NCI-H2029 treated with DMSO at 0.1 percent for 48 hours (cell line): Measurements from ENCODE around the gene SFXN4.

Experiments used
- DNase-seq: peaks from one replicate; lab custom pipeline; 2025; lab: John Stamatoyannopoulos, UW

Gene SFXN4, protein sequence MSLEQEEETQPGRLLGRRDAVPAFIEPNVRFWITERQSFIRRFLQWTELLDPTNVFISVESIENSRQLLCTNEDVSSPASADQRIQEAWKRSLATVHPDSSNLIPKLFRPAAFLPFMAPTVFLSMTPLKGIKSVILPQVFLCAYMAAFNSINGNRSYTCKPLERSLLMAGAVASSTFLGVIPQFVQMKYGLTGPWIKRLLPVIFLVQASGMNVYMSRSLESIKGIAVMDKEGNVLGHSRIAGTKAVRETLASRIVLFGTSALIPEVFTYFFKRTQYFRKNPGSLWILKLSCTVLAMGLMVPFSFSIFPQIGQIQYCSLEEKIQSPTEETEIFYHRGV

DNA sequence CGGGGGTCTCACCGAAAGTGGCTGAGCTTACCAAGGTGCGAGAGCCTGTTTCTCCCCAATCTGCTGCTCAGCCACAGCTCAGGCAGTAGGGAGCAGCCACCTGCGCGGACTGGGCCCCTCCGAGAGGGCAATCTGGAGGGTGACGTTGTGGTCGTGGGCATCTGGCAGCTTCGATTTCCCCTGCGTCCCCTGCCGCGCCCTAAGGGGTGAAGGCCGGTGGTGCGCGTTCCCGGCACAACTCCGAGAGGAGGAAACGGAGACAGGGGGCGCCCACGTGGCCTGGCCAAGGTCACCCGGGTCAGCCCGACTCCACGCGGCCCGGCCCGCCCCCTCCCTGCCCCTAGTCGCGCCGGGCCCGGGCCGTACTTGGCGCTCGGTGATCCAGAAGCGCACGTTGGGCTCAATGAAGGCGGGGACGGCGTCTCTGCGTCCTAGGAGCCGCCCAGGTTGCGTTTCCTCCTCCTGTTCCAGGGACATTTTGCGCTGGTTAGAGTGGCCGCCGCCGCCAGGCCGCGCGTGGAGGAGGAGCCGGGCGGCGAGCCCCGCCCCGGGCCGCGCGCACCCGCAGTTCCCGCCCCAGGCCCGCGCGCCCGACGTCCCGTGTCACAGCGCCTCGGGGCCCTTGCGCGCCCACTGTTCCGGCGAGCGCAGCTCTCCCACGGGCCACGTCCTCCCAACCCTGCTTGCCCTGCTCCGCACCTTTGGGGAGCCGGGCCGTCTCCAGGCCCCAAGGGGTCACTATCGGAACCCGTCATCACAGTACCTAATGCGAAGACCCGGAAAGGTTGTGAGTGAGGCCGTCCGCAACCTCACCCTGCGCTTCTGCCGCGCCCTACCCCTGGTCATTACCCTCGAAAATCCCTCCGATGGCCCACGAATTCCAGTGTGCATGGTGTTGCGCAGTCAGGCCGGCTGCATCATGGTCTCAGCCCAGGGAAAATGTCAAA, at the start of gene SFXN4:
SFXN4 (minus strand) TSS at position 544 of the 947 bp plus-strand sequence; CDS start at position 477, 67 bp downstream.
- DNase-seq = peak; percentile 6

DNA sequence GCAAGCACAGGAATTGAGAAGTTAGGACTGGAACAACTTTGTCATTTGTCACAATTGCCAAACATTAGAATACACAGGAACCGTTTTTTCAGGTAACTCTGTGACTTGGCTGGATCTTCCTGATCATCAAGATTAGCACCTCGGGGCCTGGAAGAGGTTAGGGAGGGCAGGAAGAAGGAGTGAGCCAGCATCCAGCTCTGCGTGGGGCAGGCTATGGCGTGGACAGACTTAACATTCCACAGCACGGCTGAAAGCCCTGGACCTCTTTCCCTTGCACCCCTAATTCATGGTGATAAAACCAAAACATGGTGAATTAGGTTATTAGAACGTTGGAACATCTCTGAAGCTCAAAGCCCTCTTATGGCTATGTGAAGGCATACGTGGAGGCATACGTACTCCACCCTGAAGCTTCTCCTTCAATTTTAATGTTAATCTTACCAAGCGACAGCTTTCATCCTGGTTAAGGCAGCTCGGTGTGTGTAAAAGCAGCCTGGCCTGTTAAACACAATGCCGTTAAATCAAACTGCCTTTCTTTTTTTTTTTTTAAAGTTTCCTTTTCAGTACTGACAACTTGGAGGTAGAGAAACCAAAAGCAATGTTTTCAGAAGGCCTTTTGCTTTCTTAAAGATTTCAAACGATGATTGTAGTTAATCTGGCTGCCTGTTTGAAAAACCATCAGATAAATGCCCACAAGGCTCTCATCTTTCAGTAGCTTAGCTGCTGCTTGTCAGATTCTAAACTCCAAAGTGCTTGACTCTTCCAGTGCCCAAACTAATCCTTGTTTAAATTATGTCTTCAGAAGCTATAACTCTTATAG, 46.3 kb upstream of the SFXN4 start:
- DNase-seq = no peak

DNA sequence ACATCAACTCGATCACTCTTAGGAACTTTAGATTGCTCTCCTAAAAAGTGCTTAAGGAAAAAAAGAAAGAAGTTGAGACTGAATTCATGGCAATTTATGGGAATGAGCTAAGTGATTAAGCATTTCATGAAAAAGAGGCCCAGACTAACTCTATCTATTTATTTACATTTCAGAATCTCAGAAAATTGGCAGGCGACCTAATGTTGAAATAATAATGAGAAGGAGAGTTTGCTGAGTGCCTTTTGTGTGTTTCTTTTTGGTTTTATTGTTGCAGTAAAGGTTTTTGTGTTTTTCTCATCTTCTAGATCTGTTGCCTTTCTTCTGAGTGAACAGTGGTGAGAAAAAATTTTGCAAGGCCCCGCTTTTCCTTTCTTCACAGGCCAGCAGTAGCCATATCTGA, 45.7 kb upstream of the SFXN4 start:
- no peak for DNase-seq

DNA sequence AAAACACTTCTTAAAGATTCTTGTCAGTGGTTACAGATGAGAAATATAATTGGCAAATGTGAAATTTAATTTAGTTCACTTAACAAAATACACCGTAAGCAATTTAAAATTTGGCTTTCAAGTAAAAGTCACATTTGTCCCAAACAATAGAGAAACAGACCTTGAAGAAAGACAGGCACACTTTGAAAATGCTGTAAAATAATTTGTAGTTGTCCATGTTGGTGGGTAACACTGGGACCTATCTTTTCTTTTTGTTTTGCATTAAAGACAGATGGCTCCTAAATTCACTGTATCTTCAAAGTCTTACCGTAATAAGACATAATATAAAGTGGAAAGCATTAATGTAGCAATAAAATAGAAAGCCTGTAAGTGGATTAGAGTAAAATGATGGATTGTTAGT, 45.1 kb upstream of the SFXN4 start:
- DNase-seq = no peak

DNA sequence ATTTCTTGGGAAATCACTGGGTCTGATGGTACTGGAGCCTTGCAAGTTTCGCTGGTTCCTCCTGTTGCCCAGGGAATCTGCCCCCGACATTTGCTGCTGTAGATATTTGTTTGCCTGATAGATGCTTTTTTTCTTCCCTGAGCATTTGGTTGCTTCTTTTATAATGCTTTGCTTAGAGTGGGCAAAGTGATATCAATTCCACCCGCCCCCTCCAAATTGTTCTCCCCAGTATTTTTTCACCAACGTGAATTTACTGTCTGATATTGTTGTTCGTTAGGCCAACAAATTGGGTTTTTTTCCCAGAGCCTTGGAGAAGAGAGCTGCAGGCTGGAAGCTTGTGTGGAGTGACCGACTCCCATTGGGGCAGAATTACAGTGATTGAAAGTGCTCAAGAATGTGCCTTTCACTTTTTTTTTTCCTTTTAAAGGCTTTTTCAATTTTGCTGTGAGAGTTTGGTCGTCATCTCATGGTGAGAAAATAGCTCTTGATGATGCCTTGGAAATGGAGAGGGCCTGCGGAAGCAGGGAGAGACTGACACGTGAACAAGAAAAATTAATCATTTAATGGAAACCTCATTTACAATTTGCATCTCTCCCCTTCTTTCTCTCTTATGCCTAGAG, 44.3 kb upstream of the SFXN4 start:
- DNase-seq = no peak

DNA sequence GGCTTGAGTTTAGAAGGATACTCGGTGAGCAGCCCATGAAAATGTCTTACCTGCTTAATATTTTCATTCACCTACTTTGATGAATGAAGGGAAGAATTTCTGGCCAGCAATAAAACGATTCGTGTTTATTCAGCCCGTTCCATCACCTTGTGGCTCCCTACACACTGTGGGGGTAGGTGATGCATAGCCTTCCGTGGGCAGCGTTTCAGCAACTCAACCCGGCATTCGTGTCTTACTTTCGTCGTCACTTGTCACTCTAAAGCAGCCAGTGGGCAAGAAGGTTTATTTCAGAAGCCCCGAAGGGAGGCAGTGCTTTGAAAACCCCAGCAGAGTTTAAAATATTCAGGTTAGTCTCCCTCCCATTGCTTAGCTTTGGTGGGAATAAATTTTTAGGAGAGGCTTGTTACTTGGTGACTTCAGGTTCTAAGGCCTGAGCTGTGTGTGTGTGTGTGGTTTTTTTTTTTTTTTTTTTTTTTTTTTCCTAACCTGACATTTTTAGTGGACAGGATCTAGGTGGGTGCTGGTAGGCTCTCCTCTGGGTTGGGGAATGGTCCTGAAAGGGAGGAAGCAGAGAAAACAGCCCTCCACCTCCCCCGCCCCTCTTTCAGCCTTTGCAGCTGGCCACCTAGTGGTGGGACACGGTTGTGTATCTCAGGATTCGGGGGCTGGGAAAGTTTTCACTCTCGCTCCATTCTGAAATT, 43.7 kb upstream of the SFXN4 start:
- no peak for DNase-seq

DNA sequence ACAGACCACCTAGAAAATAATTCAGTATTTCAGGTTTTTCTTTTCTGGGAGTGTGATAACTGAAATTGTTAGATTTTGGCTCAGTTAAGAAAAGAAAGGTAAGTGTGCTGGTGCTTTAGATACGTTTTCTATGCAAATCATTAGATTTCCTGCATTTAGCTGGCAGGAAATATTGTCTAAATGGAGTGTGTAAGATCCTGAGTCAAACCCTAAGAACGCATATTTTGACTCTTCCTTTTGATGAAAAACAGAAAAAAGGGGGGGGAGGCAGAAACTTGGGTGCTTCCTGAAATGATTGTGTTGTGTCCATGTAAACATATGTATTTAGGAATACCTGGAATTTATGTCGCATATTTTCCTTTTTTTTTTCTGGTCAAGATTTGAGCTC, 43.0 kb upstream of the SFXN4 start:
- DNase-seq = no peak

DNA sequence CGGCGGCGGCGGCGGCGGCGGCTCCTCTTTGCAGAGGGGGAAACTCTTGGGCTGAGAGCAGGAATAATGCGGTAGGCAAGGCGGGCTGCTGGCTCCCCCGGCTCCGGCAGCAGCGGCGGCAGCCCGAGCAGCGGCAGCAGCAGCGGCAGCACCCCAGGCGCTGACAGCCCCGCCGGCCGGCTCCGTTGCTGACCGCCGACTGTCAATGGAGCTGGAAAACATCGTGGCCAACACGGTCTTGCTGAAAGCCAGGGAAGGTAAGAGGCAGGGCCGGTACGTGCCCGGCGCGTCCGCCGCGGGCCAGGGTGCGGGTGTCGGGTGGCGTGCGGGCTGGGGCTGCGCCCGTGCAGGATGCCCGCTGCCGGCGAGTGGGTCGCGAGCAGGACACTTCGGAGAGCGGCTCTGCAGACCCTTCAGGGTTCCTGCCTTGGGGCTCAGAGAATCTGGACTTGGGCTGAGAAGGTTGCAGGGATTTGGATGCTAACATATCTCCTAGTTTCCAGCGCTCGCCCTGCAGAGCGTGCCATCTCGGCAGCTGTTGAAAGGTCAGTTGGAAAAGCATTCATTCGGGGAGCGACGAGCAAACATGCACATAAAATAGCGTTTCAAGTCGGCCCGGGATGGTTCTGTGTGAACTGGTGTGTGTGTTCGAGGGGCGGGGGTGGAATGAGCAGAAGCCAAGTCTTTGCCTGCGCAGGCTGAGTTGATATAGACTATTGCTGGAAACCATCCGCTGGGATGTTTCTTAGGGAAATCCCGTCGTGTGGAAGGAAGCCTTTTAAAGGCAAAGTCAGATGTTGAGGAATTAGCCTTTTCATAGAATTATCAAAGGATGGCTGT, 42.4 kb upstream of the SFXN4 start:
- DNase-seq = no peak

DNA sequence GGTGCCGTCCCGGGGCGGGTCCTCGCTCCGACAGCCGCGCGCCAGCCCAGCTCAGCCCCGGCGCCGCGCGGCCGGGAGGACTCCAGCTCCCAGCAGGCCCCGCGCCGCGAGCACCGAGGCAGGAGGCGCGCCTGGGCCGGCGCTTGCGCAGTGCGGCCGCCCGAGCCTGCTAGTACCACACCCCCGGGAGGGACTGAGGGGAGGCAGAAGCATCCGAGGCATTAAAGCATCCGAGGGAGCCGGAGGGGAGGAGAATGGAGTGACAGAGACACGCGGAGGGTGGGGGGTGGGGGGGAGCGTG, 41.8 kb upstream of the SFXN4 start, which contains the start of gene GRK5:
GRK5 (plus strand) TSS at position 206 of the 301 bp plus-strand sequence. CDS start 347 bp downstream, outside the sequence.
- peak; percentile 11 for DNase-seq

DNA sequence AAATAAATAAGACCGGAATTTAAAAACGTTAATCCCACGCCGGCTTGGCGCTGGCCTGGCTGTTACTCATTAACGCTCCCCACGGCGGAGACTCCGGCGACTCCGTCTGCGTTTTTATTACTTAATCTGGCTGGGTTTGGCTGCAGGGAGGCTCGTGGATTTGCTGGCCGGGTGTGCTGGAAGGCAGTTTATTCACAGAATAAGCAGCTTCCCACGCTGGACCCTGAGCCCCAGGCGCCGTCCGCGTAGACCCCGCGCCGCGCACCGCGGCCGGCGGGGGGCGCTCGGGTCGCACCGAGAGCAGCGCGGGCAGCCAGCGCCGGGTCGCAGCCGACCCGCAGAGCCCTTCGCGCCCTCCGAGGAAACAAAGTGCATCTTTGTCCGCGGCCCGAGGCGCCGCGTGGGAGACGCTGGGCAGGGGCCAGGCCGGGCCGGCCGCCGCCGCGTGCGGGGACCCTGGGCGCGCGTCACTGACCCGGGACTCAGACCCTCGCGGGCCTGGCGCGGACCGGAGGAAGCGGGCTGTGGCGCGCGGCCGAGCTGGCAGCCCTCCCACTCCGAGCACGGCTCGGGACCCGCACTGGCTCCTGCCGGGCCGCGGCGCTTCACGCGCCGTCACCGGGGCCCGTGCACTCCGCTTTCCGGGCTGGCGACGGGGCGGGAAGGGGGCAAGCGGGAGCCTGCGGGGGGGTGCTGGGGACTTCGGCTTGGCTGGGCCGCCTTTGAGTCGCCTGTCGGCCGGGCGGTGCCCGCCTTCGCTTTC, 41.3 kb upstream of the SFXN4 start:
- no peak for DNase-seq

DNA sequence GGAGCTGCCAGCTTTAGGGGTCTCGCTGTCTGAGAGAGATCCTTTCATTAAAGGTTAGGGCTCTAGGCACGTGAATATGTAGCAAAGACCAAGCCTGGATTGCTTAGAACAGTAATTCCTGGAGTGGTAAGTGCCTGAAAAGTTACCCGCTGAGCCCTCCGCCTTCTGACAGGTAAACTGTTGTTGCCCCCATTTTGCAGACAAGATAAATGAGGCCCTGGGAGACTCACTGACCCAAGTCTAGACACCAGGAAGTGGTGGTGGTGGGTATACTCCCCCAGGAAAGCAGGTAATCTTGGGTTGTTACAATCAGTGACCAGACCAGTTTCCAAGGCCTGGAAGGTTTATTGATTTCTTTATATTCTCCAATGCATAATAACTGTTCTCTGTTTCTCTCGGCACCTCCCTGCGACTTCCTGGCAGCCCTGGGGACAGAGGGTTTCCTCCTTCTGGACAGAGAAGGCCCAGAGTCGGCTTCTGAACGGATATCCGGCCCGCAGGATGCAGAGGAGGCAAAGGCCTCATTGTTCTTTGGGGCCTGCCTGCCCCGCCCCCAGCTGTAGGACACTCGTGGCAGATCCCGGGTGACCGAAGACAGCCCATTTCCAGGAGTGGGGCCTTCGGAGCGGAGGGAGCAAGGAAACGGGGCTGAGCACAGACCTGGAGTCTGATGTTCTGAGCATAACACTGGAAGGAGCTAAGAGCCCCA, 40.5 kb upstream of the SFXN4 start:
- DNase-seq = no peak

DNA sequence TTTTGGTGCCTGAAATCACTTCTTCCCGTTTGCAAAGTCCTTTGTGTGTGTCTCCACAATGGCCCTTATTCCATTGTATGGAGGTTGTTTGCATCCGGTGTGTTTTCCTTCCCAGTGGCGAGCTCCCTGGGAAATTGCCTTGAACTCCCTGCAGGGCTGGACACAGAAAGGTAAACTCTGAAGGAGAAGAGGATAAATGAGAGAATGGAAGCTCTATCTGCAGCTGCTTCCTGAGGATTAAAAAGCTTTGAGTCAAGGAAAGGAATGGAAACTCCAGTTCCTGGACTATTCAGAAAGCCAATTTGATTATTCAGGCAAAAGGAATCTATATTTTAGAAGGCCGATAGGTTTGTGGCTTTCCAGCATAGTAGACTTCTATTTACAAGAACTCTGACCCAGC, 37.5 kb upstream of the SFXN4 start:
- DNase-seq = no peak

DNA sequence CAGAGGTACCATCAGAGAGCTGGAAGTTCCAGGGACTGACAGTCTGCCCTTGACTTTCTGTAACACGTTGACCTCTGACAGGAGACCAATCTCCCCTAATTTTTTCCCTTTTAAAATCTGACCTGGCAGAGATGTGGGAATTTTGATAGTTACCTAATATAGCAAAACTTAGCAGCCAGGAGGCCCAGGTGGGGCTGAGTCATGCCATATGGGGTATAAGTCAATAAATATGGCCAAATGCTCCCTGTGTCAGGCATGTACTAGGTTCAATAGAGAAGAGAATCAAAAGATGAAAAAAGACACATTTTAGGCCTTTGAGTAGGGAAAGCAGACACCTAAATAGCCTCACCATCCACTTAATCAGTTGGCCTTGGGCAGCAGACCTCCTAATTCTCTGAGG, 35.7 kb upstream of the SFXN4 start:
- DNase-seq = no peak

DNA sequence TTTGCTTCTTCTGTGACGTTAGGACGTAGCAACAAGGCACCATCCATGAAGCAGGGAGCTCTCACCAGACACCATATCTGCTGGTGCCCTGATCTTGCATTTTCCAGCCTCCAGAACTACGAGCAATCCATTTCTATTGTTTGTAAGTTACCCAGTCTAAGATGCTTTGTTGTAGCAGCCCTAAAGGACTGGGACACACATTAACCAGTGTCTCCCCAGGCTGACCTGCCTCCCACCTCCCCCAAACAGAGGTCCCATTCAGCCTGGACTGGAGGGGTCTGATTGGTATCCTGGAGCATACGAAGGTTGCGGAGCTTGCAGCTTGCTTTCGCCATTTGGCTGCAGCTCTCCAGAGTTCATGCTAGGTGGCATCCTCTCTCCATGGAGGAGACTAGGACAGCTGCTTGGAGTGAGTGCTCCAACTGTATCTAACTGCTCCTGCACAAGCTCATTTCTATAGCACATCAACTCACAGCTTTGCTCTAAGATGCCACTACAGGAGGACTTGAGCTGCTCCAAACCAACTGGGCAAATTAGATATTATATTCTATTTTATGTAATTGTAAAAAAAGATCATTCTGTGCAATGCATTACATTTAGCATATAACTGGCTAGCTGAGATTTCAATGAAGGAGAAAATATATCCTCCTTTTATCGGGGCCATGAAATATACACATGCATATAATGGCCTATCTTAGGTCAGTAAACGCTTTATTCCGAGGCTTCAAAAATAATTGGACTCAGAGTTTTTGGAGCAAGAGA, 33.9 kb upstream of the SFXN4 start:
- DNase-seq = no peak

DNA sequence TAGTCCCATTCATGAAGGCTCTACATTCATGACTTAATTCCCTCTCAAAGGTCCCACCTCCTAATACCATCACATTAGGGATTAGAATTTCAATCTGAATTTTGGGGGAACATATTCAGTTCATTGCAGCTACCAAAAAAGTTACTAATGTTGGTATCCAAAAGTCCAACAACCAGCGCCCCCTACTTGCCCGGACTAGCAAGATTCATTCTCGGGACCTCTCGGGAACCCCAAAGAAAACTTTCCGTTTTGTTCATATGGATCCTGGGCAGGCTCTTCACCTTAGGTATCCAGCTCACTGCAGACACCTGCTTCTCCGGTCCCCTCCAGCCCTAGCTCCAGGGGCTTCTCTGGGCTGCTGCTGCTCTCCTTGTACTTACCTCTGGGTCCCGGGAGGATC, 32.9 kb upstream of the SFXN4 start:
- no peak for DNase-seq

DNA sequence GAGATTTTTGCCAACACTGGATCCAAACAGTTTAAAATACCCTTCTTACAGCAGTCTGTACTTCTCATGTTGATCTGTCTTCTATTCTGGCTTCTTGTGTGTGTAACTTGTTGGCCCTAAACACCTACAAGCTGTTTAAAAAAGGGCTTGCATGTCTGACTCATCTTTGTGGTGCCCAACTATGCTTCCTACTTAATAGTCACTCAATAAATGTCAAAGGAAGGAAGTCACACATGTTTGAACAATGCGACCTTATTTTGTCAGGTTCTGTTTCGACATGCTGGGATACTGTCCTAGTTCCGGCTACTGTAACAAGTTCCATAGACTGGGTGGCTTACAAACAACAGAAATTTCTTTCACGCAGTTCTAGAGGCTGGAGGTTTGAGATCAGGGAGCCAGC, 32.4 kb upstream of the SFXN4 start:
- no peak for DNase-seq

DNA sequence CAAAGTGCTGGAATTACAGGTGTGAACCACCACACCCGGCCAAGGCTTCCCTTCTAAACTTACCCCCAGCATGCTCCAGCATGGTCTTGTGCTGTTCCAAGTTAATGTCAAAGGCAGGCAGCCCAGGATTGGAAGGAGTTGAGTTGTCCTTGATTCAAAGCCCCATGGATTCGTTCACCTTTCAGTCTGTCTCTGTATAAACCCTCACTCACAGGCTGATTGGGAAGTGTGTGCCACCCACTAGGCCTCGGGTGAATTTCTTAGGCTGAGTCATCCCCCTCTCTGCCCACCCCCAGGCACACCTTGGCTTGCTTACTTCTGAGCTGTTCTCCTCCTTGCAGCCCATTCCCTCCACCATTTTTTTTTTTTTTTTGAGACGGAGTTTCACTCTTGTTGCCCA, 26.4 kb upstream of the SFXN4 start:
- no peak for DNase-seq
